Stomach (tissue), 4 donors: ENCODE results near the gene RAB40B.

ENCODE experiments used
- EP300 ChIP-seq: sonication (generic); formaldehyde crosslinking; IDR thresholded peaks from one replicate; pipeline ENCODE4 v1.6.1; 2017; ENCODE audit warnings: antibody characterized with exemption
- POLR2A ChIP-seq, 4 donors: fragments of 450-650 bp; IDR thresholded peaks; one replicate each; pipeline ENCODE4 v1.6.1; 2016; ENCODE audit warnings: antibody characterized with exemption in 4 of 4, control low read depth in 2 of 4, mild to moderate bottlenecking in 1 of 4, moderate library complexity in 1 of 4
- TF ChIP-seq, protein P1 (sequence below), 7 experiments: fragments of 450-650 bp in 4 of 7; fragments of 200-600 bp in 3 of 7; sonication (generic) in 3 of 7; IDR thresholded peaks; one replicate each; pipeline ENCODE4 v1.5.1; 2016 to 2019; ENCODE audit warnings: antibody characterized with exemption in 7 of 7, control low read depth in 2 of 7, mild to moderate bottlenecking in 1 of 7

DNA sequence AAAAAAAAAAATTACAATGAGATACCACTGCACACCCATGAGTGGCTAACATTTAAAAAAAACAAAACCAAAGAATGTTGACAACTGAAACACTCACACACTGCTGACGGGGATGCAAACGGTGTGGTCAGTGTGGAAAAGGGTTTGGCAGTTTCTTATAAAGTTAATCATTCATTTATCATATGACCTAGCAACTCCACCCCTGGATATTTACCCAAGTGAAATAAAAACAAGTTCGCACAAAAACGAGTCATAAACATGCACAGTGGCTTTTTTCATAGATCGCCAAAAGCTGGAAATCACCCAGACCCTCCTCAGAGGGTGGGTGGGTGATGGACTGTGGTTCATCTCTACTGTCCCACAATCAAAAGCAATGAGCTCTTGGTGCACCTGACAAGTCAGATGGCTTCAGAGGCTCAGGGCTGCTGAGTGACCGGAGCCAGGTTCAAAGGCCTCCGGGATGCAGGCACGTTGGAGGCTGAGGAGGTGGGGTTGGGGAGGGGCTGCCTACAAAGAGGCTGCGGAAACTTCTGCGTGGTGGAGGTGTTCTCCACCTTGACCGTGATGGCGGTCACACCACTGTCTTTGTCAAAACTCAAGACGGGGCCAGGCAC, 14.2 kb downstream of the RAB40B start:
- TF ChIP-seq EP300 (no peak), POLR2A (IDR thresholded peaks at IDR 0.05) (no peak)
- TF ChIP-seq, protein P1, sequence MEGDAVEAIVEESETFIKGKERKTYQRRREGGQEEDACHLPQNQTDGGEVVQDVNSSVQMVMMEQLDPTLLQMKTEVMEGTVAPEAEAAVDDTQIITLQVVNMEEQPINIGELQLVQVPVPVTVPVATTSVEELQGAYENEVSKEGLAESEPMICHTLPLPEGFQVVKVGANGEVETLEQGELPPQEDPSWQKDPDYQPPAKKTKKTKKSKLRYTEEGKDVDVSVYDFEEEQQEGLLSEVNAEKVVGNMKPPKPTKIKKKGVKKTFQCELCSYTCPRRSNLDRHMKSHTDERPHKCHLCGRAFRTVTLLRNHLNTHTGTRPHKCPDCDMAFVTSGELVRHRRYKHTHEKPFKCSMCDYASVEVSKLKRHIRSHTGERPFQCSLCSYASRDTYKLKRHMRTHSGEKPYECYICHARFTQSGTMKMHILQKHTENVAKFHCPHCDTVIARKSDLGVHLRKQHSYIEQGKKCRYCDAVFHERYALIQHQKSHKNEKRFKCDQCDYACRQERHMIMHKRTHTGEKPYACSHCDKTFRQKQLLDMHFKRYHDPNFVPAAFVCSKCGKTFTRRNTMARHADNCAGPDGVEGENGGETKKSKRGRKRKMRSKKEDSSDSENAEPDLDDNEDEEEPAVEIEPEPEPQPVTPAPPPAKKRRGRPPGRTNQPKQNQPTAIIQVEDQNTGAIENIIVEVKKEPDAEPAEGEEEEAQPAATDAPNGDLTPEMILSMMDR (IDR thresholded peaks at IDR 0.05) = no peak
